ENCODE data around the gene SMG6.

- TF ChIP-seq CTCF (conservative IDR thresholded peaks at IDR 0.05 in 1 of 2, IDR thresholded peaks at IDR 0.05 in 1 of 2; ENCODE audit: extremely low read depth in 1 of 2, insufficient read depth in 1 of 2, low read depth in 1 of 2, low read length in 2 of 2) (no peak), EZH2 (IDR thresholded peaks at IDR 0.05; ENCODE audit: borderline replicate concordance, low read length) (no peak)
These were observed 228.7 kb downstream of the SMG6 start for GRCh38 chr17:2074919-2075318.

All from mammary epithelial cell (primary cell).